Measurements from ENCODE around the gene THAP11. TPM values are rescaled to one million over a fixed set of nuclear protein-coding genes. Genes with fewer than 3 reads are reported as not detected.
A peak's percentile ranks its signal among the peaks of the same experiment; 100 is the strongest.

Gene THAP11
- total and polyA plus RNA-seq, 2 of the 13 experiments (the other 11 are each of a cell fraction or from before 2014, with no cell fraction given) = 44.2 to 53.4 TPM

DNA sequence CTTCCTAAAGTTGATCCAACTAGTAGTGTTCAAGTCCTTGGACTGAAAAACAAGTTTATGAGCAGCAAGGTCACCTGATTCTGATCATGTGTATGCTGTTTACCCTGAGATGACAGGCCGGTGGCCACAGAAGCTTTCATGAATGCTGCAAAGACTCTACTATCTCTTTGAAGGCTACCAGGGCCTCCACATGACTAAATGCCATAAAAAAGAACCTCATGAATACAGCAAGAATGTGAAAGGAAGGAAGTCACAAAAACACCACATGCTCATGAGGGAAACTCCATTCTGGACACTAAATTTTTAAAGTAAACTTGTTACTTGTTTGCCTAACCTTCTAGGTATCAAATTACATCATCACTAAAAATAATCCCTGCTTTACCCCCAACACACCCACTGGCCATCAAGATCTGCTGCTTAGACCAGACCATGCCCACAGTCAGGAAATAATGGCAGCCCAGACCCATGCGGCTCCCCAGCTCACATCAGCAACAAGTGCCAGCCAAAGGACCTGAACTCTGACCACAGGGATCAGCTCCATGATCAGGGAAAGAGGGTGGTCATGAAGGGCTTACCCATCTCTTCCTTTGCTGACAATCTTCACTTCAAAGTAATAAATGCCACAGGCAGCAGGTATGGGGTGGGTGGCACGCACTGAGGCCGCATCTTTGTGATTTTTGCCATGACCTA, 37.1 kb upstream of the THAP11 start (continued):
- TF ChIP-seq, protein P1, sequence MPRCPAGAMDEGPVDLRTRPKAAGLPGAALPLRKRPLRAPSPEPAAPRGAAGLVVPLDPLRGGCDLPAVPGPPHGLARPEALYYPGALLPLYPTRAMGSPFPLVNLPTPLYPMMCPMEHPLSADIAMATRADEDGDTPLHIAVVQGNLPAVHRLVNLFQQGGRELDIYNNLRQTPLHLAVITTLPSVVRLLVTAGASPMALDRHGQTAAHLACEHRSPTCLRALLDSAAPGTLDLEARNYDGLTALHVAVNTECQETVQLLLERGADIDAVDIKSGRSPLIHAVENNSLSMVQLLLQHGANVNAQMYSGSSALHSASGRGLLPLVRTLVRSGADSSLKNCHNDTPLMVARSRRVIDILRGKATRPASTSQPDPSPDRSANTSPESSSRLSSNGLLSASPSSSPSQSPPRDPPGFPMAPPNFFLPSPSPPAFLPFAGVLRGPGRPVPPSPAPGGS (CRISPR knock-in tag; IDR thresholded peaks at IDR 0.05) = no peak
- TF ChIP-seq, protein P2, sequence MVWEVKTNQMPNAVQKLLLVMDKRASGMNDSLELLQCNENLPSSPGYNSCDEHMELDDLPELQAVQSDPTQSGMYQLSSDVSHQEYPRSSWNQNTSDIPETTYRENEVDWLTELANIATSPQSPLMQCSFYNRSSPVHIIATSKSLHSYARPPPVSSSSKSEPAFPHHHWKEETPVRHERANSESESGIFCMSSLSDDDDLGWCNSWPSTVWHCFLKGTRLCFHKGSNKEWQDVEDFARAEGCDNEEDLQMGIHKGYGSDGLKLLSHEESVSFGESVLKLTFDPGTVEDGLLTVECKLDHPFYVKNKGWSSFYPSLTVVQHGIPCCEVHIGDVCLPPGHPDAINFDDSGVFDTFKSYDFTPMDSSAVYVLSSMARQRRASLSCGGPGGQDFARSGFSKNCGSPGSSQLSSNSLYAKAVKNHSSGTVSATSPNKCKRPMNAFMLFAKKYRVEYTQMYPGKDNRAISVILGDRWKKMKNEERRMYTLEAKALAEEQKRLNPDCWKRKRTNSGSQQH (CRISPR knock-in tag; IDR thresholded peaks at IDR 0.05; ENCODE audit: low read depth) = no peak
- TF ChIP-seq ZNF724P (CRISPR knock-in tag; IDR thresholded peaks at IDR 0.05; ENCODE audit: borderline replicate concordance) (no peak), PHF20 (CRISPR knock-in tag; IDR thresholded peaks at IDR 0.05) (no peak), SIN3A (IDR thresholded peaks at IDR 0.05; ENCODE audit: borderline replicate concordance, low read depth, low read length) (peak; percentile 32; the same call in 1 of the 2 replicates), SAP130 (CRISPR knock-in tag; IDR thresholded peaks at IDR 0.05; ENCODE audit: low read depth) (peak; percentile 98), MTA3 (CRISPR knock-in tag; IDR thresholded peaks at IDR 0.05) (no peak), TP53 (CRISPR knock-in tag; conservative IDR thresholded peaks at IDR 0.05) (no peak), ZNF546 (CRISPR knock-in tag; conservative IDR thresholded peaks at IDR 0.05) (no peak), DMAP1 (CRISPR knock-in tag; IDR thresholded peaks at IDR 0.05) (no peak), HNRNPLL (IDR thresholded peaks at IDR 0.05; ENCODE audit: low read depth, low read length, poor library complexity, severe bottlenecking) (no peak), NR2F2 (IDR thresholded peaks at IDR 0.05; ENCODE audit: borderline replicate concordance, low read depth) (no peak), ZNF558 (CRISPR knock-in tag; IDR thresholded peaks at IDR 0.05; ENCODE audit: borderline replicate concordance) (no peak), PHF21A (CRISPR knock-in tag; IDR thresholded peaks at IDR 0.05) (peak; percentile 27; the same call in 1 of the 2 replicates), TCF12 (IDR thresholded peaks at IDR 0.05) (no peak), TCF12 (CRISPR knock-in tag; IDR thresholded peaks at IDR 0.05) (no peak), FOXP1 (IDR thresholded peaks at IDR 0.05) (no peak), FOXP1 (CRISPR knock-in tag; IDR thresholded peaks at IDR 0.05) (peak; percentile 74), HMG20A (CRISPR knock-in tag; IDR thresholded peaks at IDR 0.05; ENCODE audit: borderline replicate concordance) (no peak; the same call in 1 of the 2 replicates), ZNF354B (CRISPR knock-in tag; IDR thresholded peaks at IDR 0.05) (no peak), FOXK2 (IDR thresholded peaks at IDR 0.05) (peak; percentile 80), ZKSCAN1 (IDR thresholded peaks at IDR 0.05; ENCODE audit: low read length) (no peak), ATF7 (IDR thresholded peaks at IDR 0.05) (peak; percentile 48; the same call in 1 of the 2 replicates), ATF7 (CRISPR knock-in tag; IDR thresholded peaks at IDR 0.05) (no peak), ZNF607 (CRISPR knock-in tag; IDR thresholded peaks at IDR 0.05; ENCODE audit: borderline replicate concordance) (no peak), FOXC1 (CRISPR knock-in tag; IDR thresholded peaks at IDR 0.05; ENCODE audit: borderline replicate concordance) (no peak), RORA (CRISPR knock-in tag; IDR thresholded peaks at IDR 0.05) (no peak), ZFP36L2 (CRISPR knock-in tag; IDR thresholded peaks at IDR 0.05) (no peak)
- TF ChIP-seq, protein P3, sequence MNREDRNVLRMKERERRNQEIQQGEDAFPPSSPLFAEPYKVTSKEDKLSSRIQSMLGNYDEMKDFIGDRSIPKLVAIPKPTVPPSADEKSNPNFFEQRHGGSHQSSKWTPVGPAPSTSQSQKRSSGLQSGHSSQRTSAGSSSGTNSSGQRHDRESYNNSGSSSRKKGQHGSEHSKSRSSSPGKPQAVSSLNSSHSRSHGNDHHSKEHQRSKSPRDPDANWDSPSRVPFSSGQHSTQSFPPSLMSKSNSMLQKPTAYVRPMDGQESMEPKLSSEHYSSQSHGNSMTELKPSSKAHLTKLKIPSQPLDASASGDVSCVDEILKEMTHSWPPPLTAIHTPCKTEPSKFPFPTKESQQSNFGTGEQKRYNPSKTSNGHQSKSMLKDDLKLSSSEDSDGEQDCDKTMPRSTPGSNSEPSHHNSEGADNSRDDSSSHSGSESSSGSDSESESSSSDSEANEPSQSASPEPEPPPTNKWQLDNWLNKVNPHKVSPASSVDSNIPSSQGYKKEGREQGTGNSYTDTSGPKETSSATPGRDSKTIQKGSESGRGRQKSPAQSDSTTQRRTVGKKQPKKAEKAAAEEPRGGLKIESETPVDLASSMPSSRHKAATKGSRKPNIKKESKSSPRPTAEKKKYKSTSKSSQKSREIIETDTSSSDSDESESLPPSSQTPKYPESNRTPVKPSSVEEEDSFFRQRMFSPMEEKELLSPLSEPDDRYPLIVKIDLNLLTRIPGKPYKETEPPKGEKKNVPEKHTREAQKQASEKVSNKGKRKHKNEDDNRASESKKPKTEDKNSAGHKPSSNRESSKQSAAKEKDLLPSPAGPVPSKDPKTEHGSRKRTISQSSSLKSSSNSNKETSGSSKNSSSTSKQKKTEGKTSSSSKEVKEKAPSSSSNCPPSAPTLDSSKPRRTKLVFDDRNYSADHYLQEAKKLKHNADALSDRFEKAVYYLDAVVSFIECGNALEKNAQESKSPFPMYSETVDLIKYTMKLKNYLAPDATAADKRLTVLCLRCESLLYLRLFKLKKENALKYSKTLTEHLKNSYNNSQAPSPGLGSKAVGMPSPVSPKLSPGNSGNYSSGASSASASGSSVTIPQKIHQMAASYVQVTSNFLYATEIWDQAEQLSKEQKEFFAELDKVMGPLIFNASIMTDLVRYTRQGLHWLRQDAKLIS (CRISPR knock-in tag; IDR thresholded peaks at IDR 0.05) = no peak

All from HepG2 (cell line).